SU-DHL-6 (cell line): ENCODE data around the gene ACSL5.

ENCODE experiments used
- EZH2phosphoT487 ChIP-seq: fragments of 200-600 bp; sonication (generic), shearing (Covaris generic); conservative IDR thresholded peaks from 2 replicates; pipeline ENCODE4 v1.6.1; 2018; ENCODE audit warnings: mild to moderate bottlenecking, antibody characterized with exemption, low read length, moderate library complexity, mixed read lengths
- TF ChIP-seq, protein P1 (sequence below): fragments of 200-600 bp; sonication (generic); IDR thresholded peaks from one replicate; pipeline ENCODE4 v1.5.1; 2017; ENCODE audit warnings: antibody characterized with exemption, mild to moderate bottlenecking, low read length, moderate library complexity; ENCODE audit not compliant: insufficient read depth, poor library complexity, severe bottlenecking

DNA sequence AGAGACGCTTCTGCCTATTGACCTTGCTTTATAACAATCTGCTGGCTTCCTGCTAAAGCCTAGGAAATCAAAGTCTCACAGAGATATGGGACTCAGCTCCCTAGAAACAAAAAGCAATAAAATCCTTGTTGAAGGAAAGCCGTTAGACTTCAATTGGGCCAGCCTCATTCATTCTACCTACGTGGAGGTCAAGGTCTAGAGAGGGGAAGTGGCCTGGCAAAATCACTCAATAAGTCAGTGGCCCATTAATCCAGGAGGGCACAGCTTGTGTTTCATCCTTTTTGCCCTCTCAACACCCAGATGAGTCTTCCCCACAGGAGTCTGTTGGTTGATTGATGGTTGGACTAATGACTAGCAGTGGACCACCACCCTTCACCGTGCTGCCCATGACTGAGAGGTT, 40.5 kb upstream of the ACSL5 start:
- TF ChIP-seq, protein P1, sequence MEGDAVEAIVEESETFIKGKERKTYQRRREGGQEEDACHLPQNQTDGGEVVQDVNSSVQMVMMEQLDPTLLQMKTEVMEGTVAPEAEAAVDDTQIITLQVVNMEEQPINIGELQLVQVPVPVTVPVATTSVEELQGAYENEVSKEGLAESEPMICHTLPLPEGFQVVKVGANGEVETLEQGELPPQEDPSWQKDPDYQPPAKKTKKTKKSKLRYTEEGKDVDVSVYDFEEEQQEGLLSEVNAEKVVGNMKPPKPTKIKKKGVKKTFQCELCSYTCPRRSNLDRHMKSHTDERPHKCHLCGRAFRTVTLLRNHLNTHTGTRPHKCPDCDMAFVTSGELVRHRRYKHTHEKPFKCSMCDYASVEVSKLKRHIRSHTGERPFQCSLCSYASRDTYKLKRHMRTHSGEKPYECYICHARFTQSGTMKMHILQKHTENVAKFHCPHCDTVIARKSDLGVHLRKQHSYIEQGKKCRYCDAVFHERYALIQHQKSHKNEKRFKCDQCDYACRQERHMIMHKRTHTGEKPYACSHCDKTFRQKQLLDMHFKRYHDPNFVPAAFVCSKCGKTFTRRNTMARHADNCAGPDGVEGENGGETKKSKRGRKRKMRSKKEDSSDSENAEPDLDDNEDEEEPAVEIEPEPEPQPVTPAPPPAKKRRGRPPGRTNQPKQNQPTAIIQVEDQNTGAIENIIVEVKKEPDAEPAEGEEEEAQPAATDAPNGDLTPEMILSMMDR: no peak
- TF ChIP-seq EZH2phosphoT487: no peak
